ENCODE data around the gene CEP112. TPM values are rescaled to one million over a fixed set of nuclear protein-coding genes. Genes with fewer than 3 reads are reported as not detected.

The CEP112 gene
- total and polyA plus RNA-seq, 10 of the 15 experiments (the other 5 are each of a cell fraction or from before 2014, with no cell fraction given) = 0.11 to 3.8 (median 0.32) TPM; not detected in 1

DNA sequence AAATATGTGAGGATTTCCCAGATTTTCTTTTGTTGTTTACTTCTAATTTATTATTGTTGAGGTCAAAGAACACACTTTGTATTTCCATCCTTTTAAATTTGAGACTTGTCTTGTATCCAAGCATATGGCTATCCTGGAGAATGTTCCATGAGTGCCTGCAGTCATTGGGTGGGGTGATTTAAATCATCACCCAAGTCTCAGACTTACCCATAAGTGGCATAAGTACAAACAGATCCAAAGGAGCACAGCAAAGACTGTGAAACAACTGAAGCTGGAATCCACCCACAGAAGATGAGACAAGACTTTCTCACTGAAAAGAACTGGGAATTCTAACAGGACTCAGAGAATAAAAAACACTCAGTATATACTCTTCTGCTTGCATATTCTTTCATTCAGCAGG lies 239.9 kb downstream of the CEP112 start (continued):
- no peak for TF ChIP-seq SMARCA5 (IDR thresholded peaks at IDR 0.05)
- TF ChIP-seq ZNF217 (IDR thresholded peaks at IDR 0.05) = no peak
- TF ChIP-seq NR2C2 (IDR thresholded peaks at IDR 0.05; ENCODE audit: borderline replicate concordance, control insufficient read depth, insufficient read length, low read depth) = no peak
- TF ChIP-seq, protein P1, sequence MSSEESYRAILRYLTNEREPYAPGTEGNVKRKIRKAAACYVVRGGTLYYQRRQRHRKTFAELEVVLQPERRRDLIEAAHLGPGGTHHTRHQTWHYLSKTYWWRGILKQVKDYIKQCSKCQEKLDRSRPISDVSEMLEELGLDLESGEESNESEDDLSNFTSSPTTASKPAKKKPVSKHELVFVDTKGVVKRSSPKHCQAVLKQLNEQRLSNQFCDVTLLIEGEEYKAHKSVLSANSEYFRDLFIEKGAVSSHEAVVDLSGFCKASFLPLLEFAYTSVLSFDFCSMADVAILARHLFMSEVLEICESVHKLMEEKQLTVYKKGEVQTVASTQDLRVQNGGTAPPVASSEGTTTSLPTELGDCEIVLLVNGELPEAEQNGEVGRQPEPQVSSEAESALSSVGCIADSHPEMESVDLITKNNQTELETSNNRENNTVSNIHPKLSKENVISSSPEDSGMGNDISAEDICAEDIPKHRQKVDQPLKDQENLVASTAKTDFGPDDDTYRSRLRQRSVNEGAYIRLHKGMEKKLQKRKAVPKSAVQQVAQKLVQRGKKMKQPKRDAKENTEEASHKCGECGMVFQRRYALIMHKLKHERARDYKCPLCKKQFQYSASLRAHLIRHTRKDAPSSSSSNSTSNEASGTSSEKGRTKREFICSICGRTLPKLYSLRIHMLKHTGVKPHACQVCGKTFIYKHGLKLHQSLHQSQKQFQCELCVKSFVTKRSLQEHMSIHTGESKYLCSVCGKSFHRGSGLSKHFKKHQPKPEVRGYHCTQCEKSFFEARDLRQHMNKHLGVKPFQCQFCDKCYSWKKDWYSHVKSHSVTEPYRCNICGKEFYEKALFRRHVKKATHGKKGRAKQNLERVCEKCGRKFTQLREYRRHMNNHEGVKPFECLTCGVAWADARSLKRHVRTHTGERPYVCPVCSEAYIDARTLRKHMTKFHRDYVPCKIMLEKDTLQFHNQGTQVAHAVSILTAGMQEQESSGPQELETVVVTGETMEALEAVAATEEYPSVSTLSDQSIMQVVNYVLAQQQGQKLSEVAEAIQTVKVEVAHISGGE (CRISPR knock-in tag; IDR thresholded peaks at IDR 0.05) = no peak
- TF ChIP-seq SMC3 (IDR thresholded peaks at IDR 0.05; ENCODE audit: borderline replicate concordance, low read length) = no peak

DNA sequence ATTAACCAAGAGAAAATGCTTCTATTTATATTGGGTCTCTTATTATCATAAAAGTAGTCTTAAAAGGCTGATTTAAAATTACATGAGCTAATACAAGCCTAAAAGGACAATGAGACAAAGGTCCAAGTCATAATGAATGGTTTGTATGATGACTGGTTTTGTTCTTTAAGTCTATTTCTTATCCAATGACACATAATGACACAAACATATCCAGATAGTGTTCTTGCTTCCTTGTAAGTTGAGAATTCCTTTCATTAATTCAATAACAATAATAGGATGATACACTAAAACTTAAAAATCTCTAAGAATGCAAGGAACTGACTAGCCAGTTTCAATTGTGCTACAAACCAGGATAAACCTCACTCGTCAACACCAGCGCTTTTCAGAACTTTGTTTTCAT lies 244.1 kb downstream of the CEP112 start:
- Histone ChIP-seq H3K4me1 (ENCODE audit: control insufficient read depth, insufficient read depth, low read length) (no peaks in the 10 kb centered on the region), H3K4me3 (no peak overlapping the region), H3K36me3 (ENCODE audit: control insufficient read depth in 2 of 2, insufficient read depth in 2 of 2, low read length in 1 of 2) (no peaks in the 10 kb centered on the region), H3K4me2 (ENCODE audit: control insufficient read depth, insufficient read depth) (no peak overlapping the region), H4K20me1 (ENCODE audit: control insufficient read depth, insufficient read depth) (no peaks in the 10 kb centered on the region), H2AFZ (ENCODE audit: control insufficient read depth, low read depth, low read length) (no peak overlapping the region), H3K9ac (ENCODE audit: control insufficient read depth, insufficient read depth, low read length) (no peak overlapping the region), H3K27me3 (replicated peaks in 1 of 2; ENCODE audit: control insufficient read depth in 2 of 2, insufficient read depth in 2 of 2, low read length in 1 of 2) (no peaks in the 10 kb centered on the region), H3K27ac (ENCODE audit: control insufficient read depth, insufficient read depth) (no peak overlapping the region), H3K79me2 (ENCODE audit: control insufficient read depth, insufficient read depth, low read length) (no peaks in the 10 kb centered on the region), H3K9me3 (replicated peaks; ENCODE audit: control insufficient read depth, insufficient read depth, low read length) (no peaks in the 10 kb centered on the region)
- ChIA-PET CTCF (no interaction called here), RAD21 (ENCODE audit: unreplicated experiment) (no interaction called here), POLR2A (interaction anchor here (0.6 kb wide), 1 partner anchor 1097 kb away, joined by 4 read pairs; no protein-coding TSS in a partner anchor), SMC1A (ENCODE audit: uncharacterized antibody, unreplicated experiment) (no interaction called here)
- DNase-seq (ENCODE audit: low read depth, low spot score) (no peak), FAIRE-seq (no peak), ATAC-seq (no peak)
- intact Hi-C loops (cut with micrococcal nuclease; ENCODE audit: unreplicated experiment) = no loop called here
- BruUV-seq (replicated peaks) = no TSS peak
- 94% methylated on average over 2 of the region's 2 CpGs for WGBS (ENCODE audit: insufficient coverage, insufficient replicate concordance, low lambda C conversion rate, missing lambda C conversion rate)
- TF ChIP-seq STAT3 (IDR thresholded peaks at IDR 0.05; ENCODE audit: low read depth, low read length) = no peak
- in situ Hi-C loops (cut with MboI) = no loop called here

All from GM12878 (cell line).